ENCODE data around the gene MYBPHL. TPM values are rescaled to one million over a fixed set of nuclear protein-coding genes. Genes with fewer than 3 reads are reported as not detected.

The MYBPHL gene
- total RNA-seq, 2 donors from 2014 or later = not detected

- Mint-ChIP-seq H3K27ac (no peak overlapping the region), H3K36me3 (no peaks in the 10 kb centered on the region), H3K9me3 (no peaks in the 10 kb centered on the region)
- ATAC-seq (no peak), DNase-seq (ENCODE audit: low spot score in 2 of 2) (no peak)
Observed at GRCh38 chr1:109252167-109252892, 54.5 kb downstream of the MYBPHL start.

DNA sequence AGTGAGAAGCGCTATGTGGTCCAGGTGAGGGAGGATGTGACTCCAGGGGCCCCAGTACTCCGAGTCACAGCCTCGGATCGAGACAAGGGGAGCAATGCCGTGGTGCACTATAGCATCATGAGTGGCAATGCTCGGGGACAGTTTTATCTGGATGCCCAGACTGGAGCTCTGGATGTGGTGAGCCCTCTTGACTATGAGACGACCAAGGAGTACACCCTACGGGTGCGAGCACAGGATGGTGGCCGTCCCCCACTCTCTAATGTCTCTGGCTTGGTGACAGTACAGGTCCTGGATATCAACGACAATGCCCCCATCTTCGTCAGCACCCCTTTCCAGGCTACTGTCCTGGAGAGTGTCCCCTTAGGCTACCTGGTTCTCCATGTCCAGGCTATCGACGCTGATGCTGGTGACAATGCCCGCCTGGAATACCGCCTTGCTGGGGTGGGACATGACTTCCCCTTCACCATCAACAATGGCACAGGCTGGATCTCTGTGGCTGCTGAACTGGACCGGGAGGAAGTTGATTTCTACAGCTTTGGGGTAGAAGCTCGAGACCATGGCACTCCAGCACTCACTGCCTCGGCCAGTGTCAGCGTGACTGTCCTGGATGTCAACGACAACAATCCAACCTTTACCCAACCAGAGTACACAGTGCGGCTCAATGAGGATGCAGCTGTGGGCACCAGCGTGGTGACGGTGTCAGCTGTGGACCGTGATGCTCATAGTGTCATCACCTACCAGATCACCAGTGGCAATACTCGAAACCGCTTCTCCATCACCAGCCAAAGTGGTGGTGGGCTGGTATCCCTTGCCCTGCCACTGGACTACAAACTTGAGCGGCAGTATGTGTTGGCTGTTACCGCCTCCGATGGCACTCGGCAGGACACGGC is 55.3 kb downstream of the MYBPHL start:
- ATAC-seq = no peak
- no peak for DNase-seq (ENCODE audit: low spot score in 2 of 2)
- no peaks in the 10 kb centered on the region for H3K9me3 Mint-ChIP-seq
- no peaks in the 10 kb centered on the region for H3K36me3 Mint-ChIP-seq
- no peak overlapping the region for H3K27ac Mint-ChIP-seq

GRCh38 chr1:109250454-109251276 is 56.1 kb downstream of the MYBPHL start:
- no peak for DNase-seq (ENCODE audit: low spot score in 2 of 2)
- H3K36me3 Mint-ChIP-seq = no peaks in the 10 kb centered on the region
- ATAC-seq = no peak
- no peak overlapping the region for H3K27ac Mint-ChIP-seq
- no peaks in the 10 kb centered on the region for H3K9me3 Mint-ChIP-seq

DNA sequence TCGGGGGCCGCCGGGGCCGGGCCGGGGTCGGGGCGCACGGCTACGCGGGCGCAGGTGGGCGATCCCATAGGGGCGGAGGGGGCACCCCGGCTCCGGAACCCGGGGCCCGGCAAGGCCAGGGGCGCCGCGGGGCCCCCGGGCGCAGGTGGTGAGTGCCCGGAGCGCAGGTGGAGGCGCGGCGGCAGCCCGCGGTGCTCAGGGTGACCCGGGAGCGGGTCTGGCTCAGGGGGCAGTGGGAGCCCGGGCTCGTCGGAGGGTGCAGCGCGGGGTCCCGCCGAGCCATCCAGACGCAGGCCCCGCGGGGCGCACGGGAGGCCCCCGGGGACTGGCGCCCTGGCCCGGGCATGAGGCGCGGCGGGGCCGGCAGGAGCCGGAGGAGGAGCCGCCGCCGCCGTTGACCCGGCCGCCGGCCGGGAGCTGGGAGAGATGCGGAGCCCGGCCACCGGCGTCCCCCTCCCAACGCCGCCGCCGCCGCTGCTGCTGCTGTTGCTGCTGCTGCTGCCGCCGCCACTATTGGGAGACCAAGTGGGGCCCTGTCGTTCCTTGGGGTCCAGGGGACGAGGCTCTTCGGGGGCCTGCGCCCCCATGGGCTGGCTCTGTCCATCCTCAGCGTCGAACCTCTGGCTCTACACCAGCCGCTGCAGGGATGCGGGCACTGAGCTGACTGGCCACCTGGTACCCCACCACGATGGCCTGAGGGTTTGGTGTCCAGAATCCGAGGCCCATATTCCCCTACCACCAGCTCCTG is 57.0 kb downstream of the MYBPHL start:
- no peak overlapping the region for H3K27ac Mint-ChIP-seq
- peak; percentile 44 to 51 for ATAC-seq

GRCh38 chr1:109248797-109249629 is 57.8 kb downstream of the MYBPHL start, which contains the start of gene CELSR2:
TSS of gene CELSR2 (plus strand) at chr1:109249539. CDS start at chr1:109250080, 541 bp downstream.
- Mint-ChIP-seq H3K27ac (no peak within 1 kb of the TSS), H3K36me3 (no peaks in the 10 kb centered on the region), H3K9me3 (no peaks in the 10 kb centered on the region)
- peak; percentile 78 to 94 for ATAC-seq
- peak in 1 of 2 donors; percentile 74 for DNase-seq (ENCODE audit: low spot score in 2 of 2)

More for the DNA sequence above, 57.0 kb downstream of the MYBPHL start:
- DNase-seq (ENCODE audit: low spot score in 2 of 2) = no peak
- Mint-ChIP-seq H3K36me3 (no peaks in the 10 kb centered on the region), H3K9me3 (no peaks in the 10 kb centered on the region)

DNA sequence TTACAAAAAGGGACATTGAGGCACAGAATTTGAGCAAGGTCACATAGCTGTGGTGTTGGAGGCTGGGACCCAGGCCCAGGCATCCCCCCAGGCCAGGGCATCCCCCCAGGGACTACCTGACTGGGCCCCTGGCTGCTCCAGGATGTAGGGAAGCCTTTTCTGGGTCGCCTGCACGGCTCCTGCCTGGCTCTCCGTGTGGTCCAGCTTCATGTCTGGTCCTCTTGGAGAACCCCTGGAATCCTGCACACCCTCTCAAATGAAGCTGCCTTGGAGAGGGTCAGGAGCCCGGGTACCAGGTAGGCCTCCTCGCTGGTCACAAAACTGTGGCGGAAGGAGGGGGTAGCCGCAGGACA is 58.4 kb downstream of the MYBPHL start:
- Mint-ChIP-seq H3K36me3 (no peaks in the 10 kb centered on the region), H3K9me3 (no peaks in the 10 kb centered on the region), H3K27ac (no peak overlapping the region)
- ATAC-seq (no peak), DNase-seq (ENCODE audit: low spot score in 2 of 2) (no peak)

GRCh38 chr1:109247401-109248365 is 59.1 kb downstream of the MYBPHL start:
- no peaks in the 10 kb centered on the region for H3K36me3 Mint-ChIP-seq
- ATAC-seq = no peak

GRCh38 chr1:109246141-109246551 is 60.7 kb downstream of the MYBPHL start:
- Mint-ChIP-seq H3K27ac (no peak overlapping the region), H3K36me3 (no peaks in the 10 kb centered on the region), H3K9me3 (no peaks in the 10 kb centered on the region)

More at GRCh38 chr1:109247401-109248365, 59.1 kb downstream of the MYBPHL start:
- Mint-ChIP-seq H3K9me3 (no peaks in the 10 kb centered on the region), H3K27ac (no peak overlapping the region)
- no peak for DNase-seq (ENCODE audit: low spot score in 2 of 2)

DNA sequence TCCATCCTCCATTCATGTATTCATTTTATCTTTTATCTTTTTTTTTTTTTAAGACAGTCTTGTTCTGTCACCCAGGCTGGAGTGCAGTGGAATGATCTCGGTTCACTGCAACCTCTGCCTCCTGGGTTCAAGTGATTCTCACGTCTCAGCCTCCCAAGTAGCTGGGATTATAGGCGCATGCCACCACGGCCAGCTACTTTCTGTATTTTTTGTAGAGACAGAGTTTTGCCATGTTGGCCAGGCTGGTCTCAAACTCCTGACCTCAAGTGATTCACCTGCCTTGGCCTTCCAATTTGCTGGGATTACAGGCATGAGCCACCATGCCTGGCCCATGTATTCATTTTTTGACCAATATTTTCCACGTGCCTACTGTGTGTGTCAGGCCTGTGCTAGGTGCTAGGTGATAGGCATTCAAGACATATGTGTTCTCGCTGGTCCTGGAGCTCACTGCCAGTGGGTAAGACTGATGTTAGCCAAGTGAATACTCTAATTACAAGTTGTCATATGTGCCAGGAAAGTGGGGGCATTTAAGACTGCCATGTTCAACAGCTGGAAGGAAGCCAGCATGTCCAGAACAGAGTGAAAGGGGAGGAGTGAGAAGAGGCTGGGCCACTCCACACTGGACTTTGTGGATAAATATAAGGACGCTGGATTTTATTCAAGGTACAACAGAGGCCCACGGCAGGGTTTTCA is 62.8 kb downstream of the MYBPHL start:
- no peak for DNase-seq (ENCODE audit: low spot score in 2 of 2)
- no peak overlapping the region for H3K27ac Mint-ChIP-seq
- H3K36me3 Mint-ChIP-seq = no peaks in the 10 kb centered on the region
- no peak for ATAC-seq
- no peaks in the 10 kb centered on the region for H3K9me3 Mint-ChIP-seq

More at GRCh38 chr1:109246141-109246551, 60.7 kb downstream of the MYBPHL start:
- ATAC-seq (no peak), DNase-seq (ENCODE audit: low spot score in 2 of 2) (peak in 1 of 2 donors; percentile 26)

DNA sequence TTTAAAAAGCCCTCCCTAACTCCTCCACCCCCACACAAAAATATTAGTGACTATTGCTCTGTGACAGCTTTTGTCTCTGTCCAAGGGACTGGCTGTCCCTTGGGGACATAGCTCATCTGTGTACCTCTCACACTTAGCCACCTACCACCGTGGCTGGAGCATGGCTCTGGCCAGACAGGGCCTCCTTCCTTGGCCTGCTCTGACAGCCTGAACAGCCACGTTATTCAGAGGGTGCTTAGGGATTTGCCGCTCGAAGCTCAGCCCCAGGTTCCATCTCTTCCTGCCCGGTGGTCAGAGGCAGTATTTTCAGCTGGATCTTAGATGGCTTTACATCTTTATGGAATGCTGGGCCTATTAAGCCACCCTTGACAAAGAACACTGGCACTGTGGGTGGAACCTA is 63.6 kb downstream of the MYBPHL start:
- DNase-seq (ENCODE audit: low spot score in 2 of 2) = peak in 1 of 2 donors; percentile 41
- H3K9me3 Mint-ChIP-seq = no peaks in the 10 kb centered on the region

DNA sequence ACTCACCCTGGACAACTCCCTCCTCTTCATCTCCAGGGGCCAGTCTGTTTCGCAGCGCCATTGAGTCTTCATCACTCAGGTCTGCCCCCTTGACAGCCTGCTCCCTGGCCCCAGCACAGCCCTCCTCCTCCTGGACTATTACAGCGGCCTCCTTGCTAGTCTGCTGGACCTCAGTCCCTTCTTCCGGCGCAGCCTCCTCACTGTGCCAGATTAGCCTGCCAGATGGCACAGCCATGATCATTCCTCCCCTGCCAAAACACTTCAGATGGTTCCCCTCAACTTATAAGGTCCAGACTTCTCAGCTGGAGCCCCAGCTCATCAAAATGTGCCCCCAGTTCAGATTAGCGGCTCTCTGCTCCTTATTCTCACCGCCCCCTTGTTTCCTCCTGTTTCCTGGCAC is 64.4 kb downstream of the MYBPHL start:
- Mint-ChIP-seq H3K9me3 (no peaks in the 10 kb centered on the region), H3K27ac (peak overlapping the region; percentile 39 to 59)
- ATAC-seq = no peak

More for the DNA sequence above, 63.6 kb downstream of the MYBPHL start:
- Mint-ChIP-seq H3K27ac (peak overlapping the region in 1 of 2 donors; percentile 14), H3K36me3 (no peaks in the 10 kb centered on the region)
- no peak for ATAC-seq

More for the DNA sequence above, 64.4 kb downstream of the MYBPHL start:
- DNase-seq (ENCODE audit: low spot score in 2 of 2) = no peak
- H3K36me3 Mint-ChIP-seq = no peaks in the 10 kb centered on the region
